Liver (tissue), 9 donors: ENCODE measurements around the gene TCF7L1. TPM values are rescaled to one million over a fixed set of nuclear protein-coding genes. Genes with fewer than 3 reads are reported as not detected.

Experiments
- DNase-seq: peaks from one replicate; pipeline ENCODE4 v3.0.0-alpha.2; 2017; ENCODE audit warnings: low spot score
- H3K27ac ChIP-seq, 2 donors: one replicate each; pipeline ENCODE4 v1.7.0; 2013; ENCODE audit warnings: inconsistent platforms in 2 of 2, low read length in 2 of 2, control low read depth in 1 of 2, low read depth in 1 of 2, mild to moderate bottlenecking in 1 of 2
- H3K27me3 ChIP-seq, 4 donors: one replicate each; pipeline versions ENCODE4 v1.6.1 to v1.7.0; 2013; ENCODE audit warnings: low read length in 3 of 4, inconsistent platforms in 1 of 4, mild to moderate bottlenecking in 1 of 4, moderate library complexity in 1 of 4; ENCODE audit not compliant: control insufficient read depth in 4 of 4, insufficient read depth in 4 of 4
- H3K36me3 ChIP-seq, 4 donors: one replicate each; pipeline versions ENCODE4 v1.6.1 to v1.7.0; 2013; ENCODE audit warnings: low read length in 3 of 4, mild to moderate bottlenecking in 3 of 4, low read depth in 1 of 4, moderate library complexity in 1 of 4; ENCODE audit not compliant: control insufficient read depth in 4 of 4, insufficient read depth in 3 of 4
- H3K4me1 ChIP-seq, 4 donors: one replicate each; pipeline versions ENCODE4 v1.6.1 to v1.7.0; 2013; ENCODE audit warnings: low read length in 3 of 4, mild to moderate bottlenecking in 3 of 4, moderate library complexity in 1 of 4; ENCODE audit not compliant: control insufficient read depth in 4 of 4, insufficient read depth in 4 of 4
- H3K4me3 ChIP-seq, 3 donors: one replicate each; pipeline versions ENCODE4 v1.6.1 to v1.7.0; 2013; ENCODE audit warnings: low read length in 3 of 3, control low read depth in 1 of 3, low read depth in 1 of 3, mild to moderate bottlenecking in 1 of 3
- H3K9ac ChIP-seq, 2 donors: one replicate each; pipeline ENCODE4 v1.7.0; 2013; ENCODE audit warnings: low read length in 2 of 2, mild to moderate bottlenecking in 2 of 2, moderate library complexity in 2 of 2, control low read depth in 1 of 2, low read depth in 1 of 2
- H3K9me3 ChIP-seq, 4 donors: one replicate each; pipeline versions ENCODE4 v1.6.1 to v1.7.0; 2013; ENCODE audit warnings: low read length in 3 of 4; ENCODE audit not compliant: control insufficient read depth in 4 of 4
- ATF3 ChIP-seq: IDR thresholded peaks from 2 replicates; pipeline ENCODE4 v1.6.1; 2016; ENCODE audit warnings: antibody characterized with exemption
- CTCF ChIP-seq: fragments of 150-350 bp; IDR thresholded peaks from 2 replicates; pipeline ENCODE4 v1.5.1; 2017; ENCODE audit warnings: improper control_type of control experiment, low read depth, low read length; ENCODE audit not compliant: missing input control
- EGR1 ChIP-seq, 2 donors: IDR thresholded peaks; 2 replicates each; pipeline ENCODE4 v1.6.1; 2016 to 2018; ENCODE audit warnings: antibody characterized with exemption in 2 of 2, low read depth in 2 of 2
- FOXA1 ChIP-seq: IDR thresholded peaks from 2 replicates; pipeline ENCODE4 v1.6.1; 2016; ENCODE audit warnings: antibody characterized with exemption
- FOXA2 ChIP-seq: IDR thresholded peaks from 2 replicates; pipeline ENCODE4 v1.6.1; 2016; ENCODE audit warnings: antibody characterized with exemption
- GABPA ChIP-seq, 2 donors: IDR thresholded peaks in 1 of 2; conservative IDR thresholded peaks in 1 of 2; 2 replicates each; pipeline ENCODE4 v1.6.1; 2016; ENCODE audit warnings: antibody characterized with exemption in 2 of 2, mild to moderate bottlenecking in 1 of 2, moderate library complexity in 1 of 2
- HNF4A ChIP-seq, 2 donors: conservative IDR thresholded peaks; 2 replicates each; pipeline ENCODE4 v1.6.1; 2016; ENCODE audit warnings: antibody characterized with exemption in 2 of 2, mild to moderate bottlenecking in 2 of 2
- HNF4G ChIP-seq: IDR thresholded peaks from 2 replicates; pipeline ENCODE4 v1.6.1; 2016; ENCODE audit warnings: antibody characterized with exemption
- JUND ChIP-seq, 2 donors: IDR thresholded peaks; 2 replicates each; pipeline ENCODE4 v1.6.1; 2016; ENCODE audit warnings: antibody characterized with exemption in 2 of 2
- MAX ChIP-seq: IDR thresholded peaks from 2 replicates; pipeline ENCODE4 v1.6.1; 2016; ENCODE audit warnings: antibody characterized with exemption
- NR2F2 ChIP-seq: IDR thresholded peaks from 2 replicates; pipeline ENCODE4 v1.6.1; 2016; ENCODE audit warnings: antibody characterized with exemption
- RAD21 ChIP-seq, 2 donors: IDR thresholded peaks; 2 replicates each; pipeline ENCODE4 v1.6.1; 2016; ENCODE audit warnings: antibody characterized with exemption in 2 of 2, mild to moderate bottlenecking in 2 of 2
- REST ChIP-seq: IDR thresholded peaks from 2 replicates; pipeline ENCODE4 v1.6.1; 2016; ENCODE audit warnings: antibody characterized with exemption, mild to moderate bottlenecking
- RXRA ChIP-seq, 2 donors: IDR thresholded peaks; 2 replicates each; pipeline ENCODE4 v1.6.1; 2017 to 2018; ENCODE audit warnings: antibody characterized with exemption in 2 of 2, mild to moderate bottlenecking in 1 of 2
- SP1 ChIP-seq: IDR thresholded peaks from 2 replicates; pipeline ENCODE4 v1.6.1; 2018; ENCODE audit warnings: antibody characterized with exemption, mild to moderate bottlenecking
- TAF1 ChIP-seq: conservative IDR thresholded peaks from 2 replicates; pipeline ENCODE4 v1.6.1; 2016; ENCODE audit warnings: antibody characterized with exemption, mild to moderate bottlenecking
- YY1 ChIP-seq: IDR thresholded peaks from 2 replicates; pipeline ENCODE4 v1.6.1; 2016; ENCODE audit warnings: antibody characterized with exemption, mild to moderate bottlenecking
- ZBTB33 ChIP-seq: IDR thresholded peaks from 2 replicates; pipeline ENCODE4 v1.6.1; 2016; ENCODE audit warnings: antibody characterized with exemption
- WGBS: extraction: QIAGEN DNeasy Blood & Tissue Kit; methylation state at CpG from one replicate; pipeline ENCODE4 v1.1.7; 2013; 5-methylcytosine and 5-hydroxymethylcytosine counted together
- polyA plus RNA-seq, 2 donors: library from polyadenylated mRNA; stranded (reverse) in 1 of 2; unstranded in 1 of 2; fragments of 200-250 nt in 1 of 2; fragments of >200 nt in 1 of 2; fragmentation: Nextera tagmentation in 1 of 2; extraction: Ambion mirVana in 1 of 2; gene quantifications; one replicate each; pipeline versions ENCODE4 v1.2.1 to v1.2.3, GENCODE V29; 2013 to 2015
- total RNA-seq, 2 donors: library from RNA; depleted of rRNA; stranded (reverse); fragments of >200 nt; gene quantifications; one replicate each; pipeline ENCODE4 v1.2.3, GENCODE V29; 2014
- donor health status: healthy.
- donor health status: healthy.
- donor health status: healthy.
- donor health status: healthy.
- donor health status: healthy.

The TCF7L1 gene
- total and polyA plus RNA-seq, 4 donors, result 1.6 to 6.0 (median 4.8) TPM

- Histone ChIP-seq H3K36me3 (no peaks in the 10 kb centered on the region), H3K4me1 (no peaks in the 10 kb centered on the region), H3K9ac (no peak overlapping the region), H3K4me3 (no peak overlapping the region), H3K27me3 (no peaks in the 10 kb centered on the region), H3K9me3 (no peaks in the 10 kb centered on the region), H3K27ac (no peak overlapping the region)
- WGBS, result 94% methylated on average over 2 of the region's 2 CpGs
- TF ChIP-seq JUND (IDR thresholded peaks at IDR 0.05) (no peak), YY1 (no peak), RXRA (IDR thresholded peaks at IDR 0.05) (no peak), REST (no peak), GABPA (IDR thresholded peaks at IDR 0.05 in 1 of 2, conservative IDR thresholded peaks at IDR 0.05 in 1 of 2) (no peak), MAX (no peak), EGR1 (IDR thresholded peaks at IDR 0.05; ENCODE audit: low read depth in 2 of 2) (no peak), FOXA2 (no peak), HNF4A (conservative IDR thresholded peaks at IDR 0.05) (no peak), HNF4G (no peak), ATF3 (no peak), TAF1 (no peak), CTCF (no peak), SP1 (no peak), FOXA1 (no peak), NR2F2 (no peak), RAD21 (IDR thresholded peaks at IDR 0.05) (no peak), ZBTB33 (no peak)
- DNase-seq, result no peak
Measured at GRCh38 chr2:85088921-85089320, 44.3 kb upstream of the TCF7L1 start.
